Progenitor cell of endocrine pancreas (in vitro differentiated cells): ENCODE results near the gene KIAA1549. TPM values are rescaled to one million over a fixed set of nuclear protein-coding genes. Genes with fewer than 3 reads are reported as not detected.
"Not testable (repeated sequence)": the region's sequence is repeated elsewhere in the genome, so short reads cannot be mapped to it uniquely, and the experiment has no call there.

Experiments used
- DNase-seq: peaks from one replicate; pipeline ENCODE4 v3.0.0; 2021; ENCODE audit warnings: low spot score; ENCODE audit not compliant: unreplicated experiment
- H3K27ac Mint-ChIP-seq: 2 replicates; pipeline ENCODE4 v1.8.0; 2021; ENCODE audit warnings: mild to moderate bottlenecking, moderate library complexity, mixed read lengths
- H3K27me3 Mint-ChIP-seq: 2 replicates; pipeline ENCODE4 v1.8.0; 2021; ENCODE audit warnings: mixed read lengths
- H3K36me3 Mint-ChIP-seq: 2 replicates; pipeline ENCODE4 v1.8.0; 2022; ENCODE audit warnings: mixed read lengths; ENCODE audit not compliant: insufficient read depth
- H3K4me1 Mint-ChIP-seq: 2 replicates; pipeline ENCODE4 v1.8.0; 2021; ENCODE audit warnings: low read depth, mixed read lengths
- H3K4me3 Mint-ChIP-seq: 2 replicates; pipeline ENCODE4 v1.8.0; 2021; ENCODE audit warnings: low read depth, mild to moderate bottlenecking, moderate library complexity, mixed read lengths
- H3K9me3 Mint-ChIP-seq: 2 replicates; pipeline ENCODE4 v1.8.0; 2021; ENCODE audit warnings: low read depth, mixed read lengths
- total RNA-seq: library from RNA; stranded (reverse); gene quantifications from 2 replicates; pipeline ENCODE4 v1.2.1, GENCODE V29; 2021
- TF ChIP-seq, protein P1 (sequence below): fragments of 200-600 bp; sonication (generic); IDR thresholded peaks from one replicate; pipeline ENCODE4 v1.5.0; 2021; ENCODE audit warnings: antibody characterized with exemption, mild to moderate bottlenecking; ENCODE audit not compliant: unreplicated experiment

Gene KIAA1549
- total RNA-seq, 1 donor from 2014 or later = 45.8 TPM

GRCh38 chr7:138979988-138980562 lies 1.1 kb downstream of the KIAA1549 start:
- Mint-ChIP-seq H3K4me1 (peaks cover 34% of the 10 kb centered on the region), H3K36me3 (peaks cover 1% of the 10 kb centered on the region), H3K27ac (peak overlapping the region; percentile 95), H3K27me3 (no peaks in the 10 kb centered on the region), H3K4me3 (peak overlapping the region; percentile 92), H3K9me3 (no peaks in the 10 kb centered on the region)
- TF ChIP-seq, protein P1, sequence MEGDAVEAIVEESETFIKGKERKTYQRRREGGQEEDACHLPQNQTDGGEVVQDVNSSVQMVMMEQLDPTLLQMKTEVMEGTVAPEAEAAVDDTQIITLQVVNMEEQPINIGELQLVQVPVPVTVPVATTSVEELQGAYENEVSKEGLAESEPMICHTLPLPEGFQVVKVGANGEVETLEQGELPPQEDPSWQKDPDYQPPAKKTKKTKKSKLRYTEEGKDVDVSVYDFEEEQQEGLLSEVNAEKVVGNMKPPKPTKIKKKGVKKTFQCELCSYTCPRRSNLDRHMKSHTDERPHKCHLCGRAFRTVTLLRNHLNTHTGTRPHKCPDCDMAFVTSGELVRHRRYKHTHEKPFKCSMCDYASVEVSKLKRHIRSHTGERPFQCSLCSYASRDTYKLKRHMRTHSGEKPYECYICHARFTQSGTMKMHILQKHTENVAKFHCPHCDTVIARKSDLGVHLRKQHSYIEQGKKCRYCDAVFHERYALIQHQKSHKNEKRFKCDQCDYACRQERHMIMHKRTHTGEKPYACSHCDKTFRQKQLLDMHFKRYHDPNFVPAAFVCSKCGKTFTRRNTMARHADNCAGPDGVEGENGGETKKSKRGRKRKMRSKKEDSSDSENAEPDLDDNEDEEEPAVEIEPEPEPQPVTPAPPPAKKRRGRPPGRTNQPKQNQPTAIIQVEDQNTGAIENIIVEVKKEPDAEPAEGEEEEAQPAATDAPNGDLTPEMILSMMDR = no peak
- DNase-seq = no peak

GRCh38 chr7:138979226-138979979 lies 1.8 kb downstream of the KIAA1549 start:
- Mint-ChIP-seq H3K4me1 (peaks cover 38% of the 10 kb centered on the region), H3K27ac (peak overlapping the region; percentile 95), H3K9me3 (no peaks in the 10 kb centered on the region), H3K4me3 (peak overlapping the region; percentile 92), H3K36me3 (peaks cover 1% of the 10 kb centered on the region), H3K27me3 (no peaks in the 10 kb centered on the region)
- TF ChIP-seq, protein P1 = peak; percentile 23
- DNase-seq = no peak

- Mint-ChIP-seq H3K4me3 (peak overlapping the region; percentile 92), H3K4me1 (peaks cover 40% of the 10 kb centered on the region), H3K27me3 (no peaks in the 10 kb centered on the region), H3K36me3 (peaks cover 1% of the 10 kb centered on the region), H3K9me3 (no peaks in the 10 kb centered on the region), H3K27ac (no peak overlapping the region)
- DNase-seq = no peak
- TF ChIP-seq, protein P1 = no peak
Observed at GRCh38 chr7:138978541-138979184, 2.5 kb downstream of the KIAA1549 start.

- H3K4me1 Mint-ChIP-seq = peaks cover 39% of the 10 kb centered on the region
- DNase-seq, H3K9me3 Mint-ChIP-seq, H3K27ac Mint-ChIP-seq, H3K36me3 Mint-ChIP-seq, H3K27me3 Mint-ChIP-seq, H3K4me3 Mint-ChIP-seq: not testable (repeated sequence)
Observed at GRCh38 chr7:138976161-138976560, 5.0 kb downstream of the KIAA1549 start.

- Mint-ChIP-seq H3K9me3 (no peaks in the 10 kb centered on the region), H3K4me3 (no peak overlapping the region), H3K36me3 (peaks cover 1% of the 10 kb centered on the region), H3K4me1 (peaks cover 41% of the 10 kb centered on the region), H3K27me3 (no peaks in the 10 kb centered on the region), H3K27ac (peak overlapping the region; percentile 59)
- DNase-seq = no peak
- TF ChIP-seq, protein P1 = no peak
Observed at GRCh38 chr7:138975343-138976104, 5.7 kb downstream of the KIAA1549 start.
